GM12891 (cell line): Measurements from ENCODE around the gene PERCC1.

Source experiments
- PAX5 ChIP-seq: IDR thresholded peaks from 2 replicates; pipeline ENCODE4 v1.6.1; 2011; ENCODE audit warnings: low read length, moderate library complexity, mild to moderate bottlenecking; ENCODE audit not compliant: insufficient read depth, severe bottlenecking
- POLR2A ChIP-seq: IDR thresholded peaks from 2 replicates; pipeline ENCODE4 v1.6.1; 2011; ENCODE audit warnings: low read depth, low read length, control low read depth
- POLR2AphosphoS5 ChIP-seq: IDR thresholded peaks from 2 replicates; pipeline ENCODE4 v1.6.1; 2011; ENCODE audit warnings: low read depth, low read length, control low read depth
- POU2F2 ChIP-seq: IDR thresholded peaks from 2 replicates; pipeline ENCODE4 v1.6.1; 2011; ENCODE audit warnings: low read depth, mild to moderate bottlenecking, control low read depth, low read length, moderate library complexity
- SPI1 ChIP-seq: IDR thresholded peaks from 2 replicates; pipeline ENCODE4 v1.6.1; 2011; ENCODE audit warnings: low read depth, low read length, control low read depth
- TAF1 ChIP-seq: IDR thresholded peaks from 2 replicates; pipeline ENCODE4 v1.6.1; 2011; ENCODE audit warnings: low read depth, low read length, control low read depth

- no peak for TF ChIP-seq POLR2AphosphoS5
- no peak for TF ChIP-seq TAF1
- TF ChIP-seq POLR2A = no peak
- TF ChIP-seq POU2F2 = no peak
- TF ChIP-seq SPI1 = no peak
- TF ChIP-seq PAX5 = no peak
Observed at GRCh38 chr16:1416521-1416941, 14.3 kb upstream of the PERCC1 start.
